IPS-15b (cell line): ENCODE results near the gene CACNB4.

ENCODE experiments used
- H3K27me3 ChIP-seq: one replicate; pipeline ENCODE4 v1.6.1; 2013; ENCODE audit warnings: low read length; ENCODE audit not compliant: control insufficient read depth, insufficient read depth
- H3K36me3 ChIP-seq: one replicate; pipeline ENCODE4 v1.6.1; 2013; ENCODE audit warnings: low read length; ENCODE audit not compliant: control insufficient read depth, insufficient read depth
- H3K4me1 ChIP-seq: one replicate; pipeline ENCODE4 v1.6.1; 2013; ENCODE audit warnings: mild to moderate bottlenecking, low read length; ENCODE audit not compliant: control insufficient read depth, insufficient read depth
- H3K4me3 ChIP-seq: one replicate; pipeline ENCODE4 v1.5.1; 2013; ENCODE audit warnings: low read depth, low read length
- H3K9ac ChIP-seq: one replicate; pipeline ENCODE4 v1.6.1; 2013; ENCODE audit warnings: low read depth, mild to moderate bottlenecking, low read length
- H3K9me3 ChIP-seq: one replicate; pipeline ENCODE4 v1.6.1; 2013; ENCODE audit warnings: mild to moderate bottlenecking, low read length; ENCODE audit not compliant: control insufficient read depth, insufficient read depth

The CACNB4 gene

GRCh38 chr2:151828890-151829324 lies 269.9 kb downstream of the CACNB4 start:
- H3K9me3 ChIP-seq: no peaks in the 10 kb centered on the region
- peaks cover 7% of the 10 kb centered on the region for H3K4me1 ChIP-seq
- H3K9ac ChIP-seq: peak overlapping the region; percentile 68
- no peaks in the 10 kb centered on the region for H3K27me3 ChIP-seq
- H3K4me3 ChIP-seq: peak overlapping the region; percentile 90
- no peaks in the 10 kb centered on the region for H3K36me3 ChIP-seq

- H3K4me1 ChIP-seq: peaks cover 10% of the 10 kb centered on the region
- H3K9ac ChIP-seq: peak within 1 kb of the TSS; percentile 84
- H3K36me3 ChIP-seq: no peaks in the 10 kb centered on the region
These were observed 270.5 kb downstream of the CACNB4 start, which contains the start of gene ARL5A for GRCh38 chr2:151828143-151828889. Gene ARL5A (minus strand): TSS chr2:151828421. CDS start chr2:151828176, 245 bp downstream.

DNA sequence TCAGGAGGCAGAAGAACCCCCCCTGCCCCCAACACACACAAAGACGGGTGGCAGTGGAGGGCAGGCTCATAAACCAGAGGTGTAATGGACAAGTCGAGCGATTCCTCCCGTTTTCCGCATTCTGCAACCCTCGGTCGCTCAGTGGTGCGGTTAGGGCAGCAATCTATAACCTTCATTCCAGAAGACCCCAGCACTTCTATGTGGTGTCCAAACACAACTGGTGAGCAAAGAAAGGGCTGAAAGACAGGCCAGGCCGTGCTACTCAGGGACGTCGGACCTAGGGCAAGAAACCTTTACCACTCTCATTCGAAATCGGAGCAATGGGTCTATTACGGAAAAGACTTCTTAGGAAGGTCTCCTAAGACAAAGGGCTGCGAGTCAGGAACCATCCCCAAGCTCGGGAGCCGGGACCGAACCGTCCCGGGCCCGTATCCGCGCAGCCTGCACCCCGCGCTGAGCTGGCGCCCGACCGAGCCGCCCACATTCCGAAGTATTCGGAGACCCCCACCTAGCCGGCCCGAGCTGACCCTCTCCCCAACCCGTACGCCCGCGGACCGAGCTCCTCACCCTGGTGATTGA lies 271.2 kb downstream of the CACNB4 start:
- Histone ChIP-seq H3K9me3 (no peaks in the 10 kb centered on the region), H3K4me1 (peaks cover 11% of the 10 kb centered on the region), H3K9ac (peak overlapping the region; percentile 84)

More at GRCh38 chr2:151828143-151828889, 270.5 kb downstream of the CACNB4 start, which contains the start of gene ARL5A:
- Histone ChIP-seq H3K9me3 (no peaks in the 10 kb centered on the region), H3K4me3 (peak within 1 kb of the TSS; percentile 90), H3K27me3 (no peaks in the 10 kb centered on the region)

GRCh38 chr2:151826737-151827157 lies 272.1 kb downstream of the CACNB4 start:
- Histone ChIP-seq H3K9me3 (no peaks in the 10 kb centered on the region), H3K4me1 (peaks cover 13% of the 10 kb centered on the region), H3K4me3 (peak overlapping the region; percentile 90), H3K36me3 (no peaks in the 10 kb centered on the region), H3K9ac (no peak overlapping the region), H3K27me3 (no peaks in the 10 kb centered on the region)

More for the DNA sequence above, 271.2 kb downstream of the CACNB4 start:
- peak overlapping the region; percentile 90 for H3K4me3 ChIP-seq
- no peaks in the 10 kb centered on the region for H3K27me3 ChIP-seq
- H3K36me3 ChIP-seq: no peaks in the 10 kb centered on the region

GRCh38 chr2:151824886-151825285 lies 274.0 kb downstream of the CACNB4 start:
- H3K27me3 ChIP-seq: no peaks in the 10 kb centered on the region
- no peaks in the 10 kb centered on the region for H3K9me3 ChIP-seq
- no peak overlapping the region for H3K4me3 ChIP-seq
- no peak overlapping the region for H3K9ac ChIP-seq
- H3K4me1 ChIP-seq: peaks cover 13% of the 10 kb centered on the region
- H3K36me3 ChIP-seq: no peaks in the 10 kb centered on the region

DNA sequence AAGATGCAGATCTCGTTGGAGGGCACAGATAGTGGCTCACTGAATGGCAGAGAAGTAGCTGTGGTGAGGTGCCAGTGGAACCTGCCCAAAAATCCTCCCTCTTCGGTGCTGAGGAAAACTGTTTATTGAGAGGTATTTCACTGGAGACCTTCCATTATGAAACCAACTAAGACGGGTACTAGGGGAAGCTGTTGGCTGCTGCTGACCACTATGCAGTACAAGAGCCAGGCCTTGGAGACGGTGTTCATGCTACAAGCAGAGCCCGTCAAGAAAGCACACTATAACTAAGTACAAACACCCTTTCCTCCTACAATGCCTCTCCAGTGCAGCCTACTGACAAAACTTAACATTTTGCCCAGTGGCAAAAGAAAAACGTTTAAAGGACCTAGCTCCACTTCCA lies 275.2 kb downstream of the CACNB4 start:
- Histone ChIP-seq H3K9ac (no peak overlapping the region), H3K4me3 (no peak overlapping the region), H3K36me3 (no peaks in the 10 kb centered on the region), H3K27me3 (no peaks in the 10 kb centered on the region), H3K4me1 (peaks cover 11% of the 10 kb centered on the region), H3K9me3 (no peaks in the 10 kb centered on the region)

DNA sequence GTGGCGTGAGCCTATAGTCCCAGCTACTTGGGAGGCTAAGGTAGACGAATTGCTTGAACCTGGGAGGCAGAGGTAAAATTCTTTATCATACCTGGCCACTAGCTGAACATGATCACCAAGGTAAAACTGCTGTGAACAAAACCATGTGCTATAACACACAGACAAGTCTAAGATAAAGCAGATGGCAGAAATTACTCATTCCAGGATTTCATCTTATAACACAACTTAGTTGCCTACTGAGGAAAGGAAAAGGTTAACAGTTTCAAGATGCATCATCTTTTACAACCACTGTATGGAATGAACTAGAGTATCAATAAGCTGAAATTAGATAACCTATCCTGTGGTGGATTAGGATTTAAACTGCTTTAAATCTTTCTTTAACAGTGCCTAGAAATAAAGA lies 278.9 kb downstream of the CACNB4 start:
- peaks cover 7% of the 10 kb centered on the region for H3K4me1 ChIP-seq
- no peaks in the 10 kb centered on the region for H3K27me3 ChIP-seq
- no peaks in the 10 kb centered on the region for H3K9me3 ChIP-seq
- no peak overlapping the region for H3K9ac ChIP-seq
- H3K36me3 ChIP-seq: no peaks in the 10 kb centered on the region
- H3K4me3 ChIP-seq: no peak overlapping the region

DNA sequence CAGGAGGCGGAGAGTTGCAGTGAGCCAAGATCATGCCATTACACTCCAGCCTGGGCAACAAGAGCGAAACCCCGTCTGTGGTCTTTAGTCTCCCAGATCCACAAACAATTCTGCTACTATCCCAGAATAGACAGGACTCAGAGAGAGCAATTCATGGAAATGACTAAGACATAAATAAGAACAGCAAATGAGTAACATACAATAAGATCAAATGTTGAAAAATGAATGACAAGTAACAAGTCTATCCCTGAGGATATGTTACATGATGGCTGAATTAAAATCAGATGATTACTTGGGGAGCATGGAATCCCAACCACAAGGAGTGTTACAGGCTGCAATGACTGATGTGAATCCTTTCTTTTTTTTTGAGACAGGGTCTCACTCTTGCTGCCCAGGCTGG lies 280.9 kb downstream of the CACNB4 start:
- H3K9me3 ChIP-seq: no peaks in the 10 kb centered on the region
- peaks cover 4% of the 10 kb centered on the region for H3K36me3 ChIP-seq
- no peaks in the 10 kb centered on the region for H3K27me3 ChIP-seq
- H3K9ac ChIP-seq: no peak overlapping the region
- peaks cover 3% of the 10 kb centered on the region for H3K4me1 ChIP-seq
- H3K4me3 ChIP-seq: no peak overlapping the region

DNA sequence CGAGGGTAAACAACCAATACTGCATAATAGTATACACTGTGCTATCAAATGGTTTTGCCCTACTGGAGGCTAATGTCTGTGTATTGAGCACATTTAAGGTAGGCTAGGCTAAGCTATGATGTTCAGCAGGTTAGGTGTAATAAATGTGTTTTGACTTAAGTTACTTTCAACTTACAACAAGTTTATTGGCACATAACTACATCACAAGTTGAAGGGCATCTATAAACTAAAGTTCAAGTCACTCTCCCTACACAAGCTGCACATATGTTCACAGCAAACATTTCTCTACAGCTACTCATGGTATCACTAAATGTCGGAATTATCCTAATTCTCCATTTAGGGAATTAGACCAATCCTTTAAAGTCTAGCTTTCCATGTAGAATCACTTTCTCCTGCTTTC lies 282.0 kb downstream of the CACNB4 start:
- H3K9me3 ChIP-seq: no peaks in the 10 kb centered on the region
- peaks cover 4% of the 10 kb centered on the region for H3K36me3 ChIP-seq
- no peak overlapping the region for H3K4me3 ChIP-seq
- no peak overlapping the region for H3K9ac ChIP-seq
- H3K27me3 ChIP-seq: no peaks in the 10 kb centered on the region
- no peaks in the 10 kb centered on the region for H3K4me1 ChIP-seq

GRCh38 chr2:151815821-151816489 lies 282.9 kb downstream of the CACNB4 start:
- Histone ChIP-seq H3K9me3 (no peaks in the 10 kb centered on the region), H3K4me1 (no peaks in the 10 kb centered on the region), H3K27me3 (no peaks in the 10 kb centered on the region), H3K4me3 (no peak overlapping the region), H3K9ac (no peak overlapping the region), H3K36me3 (peaks cover 4% of the 10 kb centered on the region)

GRCh38 chr2:151810489-151810888 lies 288.4 kb downstream of the CACNB4 start:
- H3K27me3 ChIP-seq: no peaks in the 10 kb centered on the region
- no peak overlapping the region for H3K4me3 ChIP-seq
- no peaks in the 10 kb centered on the region for H3K9me3 ChIP-seq
- peaks cover 4% of the 10 kb centered on the region for H3K36me3 ChIP-seq
- H3K9ac ChIP-seq: no peak overlapping the region
- H3K4me1 ChIP-seq: no peaks in the 10 kb centered on the region

- Histone ChIP-seq H3K9ac (no peak overlapping the region), H3K27me3 (no peaks in the 10 kb centered on the region), H3K4me3 (no peak overlapping the region), H3K36me3 (no peaks in the 10 kb centered on the region), H3K4me1 (no peaks in the 10 kb centered on the region), H3K9me3 (no peaks in the 10 kb centered on the region)
These were observed 289.8 kb downstream of the CACNB4 start for GRCh38 chr2:151809073-151809383.
